Measurements from ENCODE around the gene ALKBH6.

The ALKBH6 gene

GRCh38 chr19:36054119-36054732, 40.2 kb upstream of the ALKBH6 start, which contains the start of gene THAP8:
Gene THAP8 (minus strand): TSS chr19:36054285. CDS start chr19:36054217, 68 bp downstream.
- Histone ChIP-seq H3K4me1 (ENCODE audit: insufficient read depth, low read length) (peaks cover 50% of the 10 kb centered on the region), H3K4me2 (ENCODE audit: insufficient read depth, low read length) (peak within 1 kb of the TSS; percentile 71), H3K36me3 (ENCODE audit: insufficient read depth, low read length) (peaks cover 31% of the 10 kb centered on the region), H4K20me1 (ENCODE audit: insufficient read depth, low read length) (peaks cover 37% of the 10 kb centered on the region), H3K9ac (ENCODE audit: low read depth, low read length) (peak within 1 kb of the TSS; percentile 94), H3K27me3 (ENCODE audit: insufficient read depth, low read length, poor library complexity) (no peaks in the 10 kb centered on the region), H3K27ac (ENCODE audit: low read length) (peak within 1 kb of the TSS; percentile 98), H2AFZ (ENCODE audit: low read depth, low read length) (peak within 1 kb of the TSS; percentile 80), H3K9me3 (ENCODE audit: insufficient read depth, low read length, severe bottlenecking) (no peaks in the 10 kb centered on the region), H3K79me2 (ENCODE audit: insufficient read depth, low read length) (peaks cover 65% of the 10 kb centered on the region), H3K4me3 (ENCODE audit: low read depth in 1 of 2, low read length in 2 of 2) (peak within 1 kb of the TSS; percentile 57 to 77)
- ATAC-seq (ENCODE audit: insufficient read depth, low read depth) = peak; percentile 83
- DNase-seq = peak; percentile 100
- TF ChIP-seq CTCF (IDR thresholded peaks at IDR 0.05; ENCODE audit: borderline replicate concordance, extremely low read depth, low read length, poor library complexity, severe bottlenecking) (peak; percentile 71), EZH2 (IDR thresholded peaks at IDR 0.05; ENCODE audit: borderline replicate concordance, low read depth, low read length, severe bottlenecking) (no peak)

GRCh38 chr19:36051637-36052036, 37.6 kb upstream of the ALKBH6 start:
- ATAC-seq (ENCODE audit: insufficient read depth, low read depth) (no peak), DNase-seq (no peak)

GRCh38 chr19:36051236-36051635, 37.2 kb upstream of the ALKBH6 start:
- H4K20me1 ChIP-seq (ENCODE audit: insufficient read depth, low read length) = peaks cover 9% of the 10 kb centered on the region; the same call in 1 of the 2 replicates
- H3K27ac ChIP-seq (ENCODE audit: low read length) = no peak overlapping the region
- TF ChIP-seq EZH2 (IDR thresholded peaks at IDR 0.05; ENCODE audit: borderline replicate concordance, low read depth, low read length, severe bottlenecking) (no peak), CTCF (IDR thresholded peaks at IDR 0.05; ENCODE audit: borderline replicate concordance, extremely low read depth, low read length, poor library complexity, severe bottlenecking) (peak; percentile 48)
- DNase-seq = no peak
- no peak overlapping the region for H3K9ac ChIP-seq (ENCODE audit: low read depth, low read length)
- peaks cover 6% of the 10 kb centered on the region for H3K36me3 ChIP-seq (ENCODE audit: insufficient read depth, low read length)
- H3K27me3 ChIP-seq (ENCODE audit: insufficient read depth, low read length, poor library complexity) = no peaks in the 10 kb centered on the region
- H3K79me2 ChIP-seq (ENCODE audit: insufficient read depth, low read length) = peaks cover 35% of the 10 kb centered on the region
- H3K9me3 ChIP-seq (ENCODE audit: insufficient read depth, low read length, severe bottlenecking) = no peaks in the 10 kb centered on the region
- H2AFZ ChIP-seq (ENCODE audit: low read depth, low read length) = no peak overlapping the region
- ATAC-seq (ENCODE audit: insufficient read depth, low read depth) = no peak
- H3K4me2 ChIP-seq (ENCODE audit: insufficient read depth, low read length) = no peak overlapping the region
- no peak overlapping the region for H3K4me3 ChIP-seq (ENCODE audit: low read depth in 1 of 2, low read length in 2 of 2)
- peaks cover 22% of the 10 kb centered on the region for H3K4me1 ChIP-seq (ENCODE audit: insufficient read depth, low read length)

More at GRCh38 chr19:36051637-36052036, 37.6 kb upstream of the ALKBH6 start:
- Histone ChIP-seq H3K27ac (ENCODE audit: low read length) (no peak overlapping the region), H3K9ac (ENCODE audit: low read depth, low read length) (no peak overlapping the region), H3K27me3 (ENCODE audit: insufficient read depth, low read length, poor library complexity) (no peaks in the 10 kb centered on the region), H3K9me3 (ENCODE audit: insufficient read depth, low read length, severe bottlenecking) (no peaks in the 10 kb centered on the region), H4K20me1 (ENCODE audit: insufficient read depth, low read length) (peaks cover 13% of the 10 kb centered on the region; the same call in 1 of the 2 replicates), H2AFZ (ENCODE audit: low read depth, low read length) (no peak overlapping the region), H3K36me3 (ENCODE audit: insufficient read depth, low read length) (peaks cover 6% of the 10 kb centered on the region), H3K4me1 (ENCODE audit: insufficient read depth, low read length) (peaks cover 26% of the 10 kb centered on the region), H3K79me2 (ENCODE audit: insufficient read depth, low read length) (peaks cover 39% of the 10 kb centered on the region), H3K4me2 (ENCODE audit: insufficient read depth, low read length) (no peak overlapping the region), H3K4me3 (ENCODE audit: low read depth in 1 of 2, low read length in 2 of 2) (no peak overlapping the region)
- TF ChIP-seq CTCF (IDR thresholded peaks at IDR 0.05; ENCODE audit: borderline replicate concordance, extremely low read depth, low read length, poor library complexity, severe bottlenecking) (no peak), EZH2 (IDR thresholded peaks at IDR 0.05; ENCODE audit: borderline replicate concordance, low read depth, low read length, severe bottlenecking) (no peak)
